HUDEP-2 (cell line): ENCODE results near the gene GPD1L.

Experiments
- DNase-seq, 76 experiments: peaks; one replicate each; lab custom pipeline; 2025; ENCODE audit not compliant: unreplicated experiment in 76 of 76; lab: John Stamatoyannopoulos, UW

The GPD1L gene

GRCh38 chr3:32132706-32133105 lies 26.3 kb downstream of the GPD1L start:
- no peak for DNase-seq

- no peak for DNase-seq
These were observed 30.3 kb downstream of the GPD1L start for GRCh38 chr3:32136703-32137102.

- no peak for DNase-seq
These were observed 31.4 kb downstream of the GPD1L start for GRCh38 chr3:32137870-32138269.

GRCh38 chr3:32138545-32139104 lies 32.2 kb downstream of the GPD1L start:
- no peak for DNase-seq

- DNase-seq = peak in 37 of 76 experiments; percentile 6 to 78 (median 60)
These were observed 34.5 kb downstream of the GPD1L start for GRCh38 chr3:32140943-32141342.

- DNase-seq = peak in 57 of 76 experiments; percentile 3 to 79 (median 42)
These were observed 37.7 kb downstream of the GPD1L start for GRCh38 chr3:32143849-32144757.

- DNase-seq = no peak
These were observed 40.4 kb downstream of the GPD1L start for GRCh38 chr3:32146746-32147211.

GRCh38 chr3:32147509-32147908 lies 41.1 kb downstream of the GPD1L start:
- no peak for DNase-seq

GRCh38 chr3:32147933-32148332 lies 41.5 kb downstream of the GPD1L start:
- no peak for DNase-seq

- DNase-seq = no peak
These were observed 41.9 kb downstream of the GPD1L start for GRCh38 chr3:32148351-32148750.

GRCh38 chr3:32153414-32154204 lies 47.2 kb downstream of the GPD1L start:
- no peak for DNase-seq

GRCh38 chr3:32154205-32154579 lies 47.8 kb downstream of the GPD1L start:
- DNase-seq = peak in 1 of 76 experiments; percentile 3

- DNase-seq = no peak
These were observed 48.7 kb downstream of the GPD1L start for GRCh38 chr3:32155117-32155516.

GRCh38 chr3:32157600-32158264 lies 51.3 kb downstream of the GPD1L start:
- DNase-seq = no peak

GRCh38 chr3:32160706-32161214 lies 54.3 kb downstream of the GPD1L start:
- DNase-seq = no peak

- DNase-seq = no peak
These were observed 59.0 kb downstream of the GPD1L start for GRCh38 chr3:32165442-32165841.

- no peak for DNase-seq
These were observed 60.2 kb downstream of the GPD1L start for GRCh38 chr3:32166654-32167053.

- DNase-seq = no peak
These were observed 66.0 kb downstream of the GPD1L start for GRCh38 chr3:32172420-32172819.

GRCh38 chr3:32175607-32176197 lies 69.3 kb downstream of the GPD1L start:
- DNase-seq = peak in 52 of 76 experiments; percentile 3 to 72 (median 34)
